WTC11 (cell line): ENCODE data around the gene SGCD.

Experiments
- ATF3 ChIP-seq: sonication (generic); formaldehyde crosslinking; conservative IDR thresholded peaks from 2 replicates; pipeline ENCODE4 v1.8.1; 2022; ENCODE audit warnings: mild to moderate bottlenecking, missing genetic modification reagents
- CTCF ChIP-seq: fragments of 200-600 bp; IDR thresholded peaks from 2 replicates; pipeline ENCODE4 v1.8.0; 2022; ENCODE audit warnings: antibody characterized with exemption
- EMX1 ChIP-seq: fragments of 250-450 bp; sonication (Bioruptor Pico); IDR thresholded peaks from 2 replicates; pipeline ENCODE4 v1.8.0; 2021; ENCODE audit warnings: mild to moderate bottlenecking
- FOXP1 ChIP-seq: sonication (generic); formaldehyde crosslinking; IDR thresholded peaks from 2 replicates; pipeline ENCODE4 v1.8.0; 2022; ENCODE audit warnings: missing genetic modification reagents, mild to moderate bottlenecking, moderate library complexity, borderline replicate concordance
- NFYB ChIP-seq: sonication (generic); formaldehyde crosslinking; conservative IDR thresholded peaks from 2 replicates; pipeline ENCODE4 v1.8.0; 2022; ENCODE audit warnings: low read depth, missing genetic modification reagents
- USF2 ChIP-seq: sonication (generic); formaldehyde crosslinking; IDR thresholded peaks from 2 replicates; pipeline ENCODE4 v1.8.1; 2023; ENCODE audit warnings: mild to moderate bottlenecking, missing genetic modification reagents, moderate library complexity
- TF ChIP-seq, protein P1 (sequence below): sonication (generic); formaldehyde crosslinking; IDR thresholded peaks from 2 replicates; pipeline ENCODE4 v1.8.1; 2022; ENCODE audit warnings: low read depth, mild to moderate bottlenecking, moderate library complexity, missing genetic modification reagents, borderline replicate concordance

DNA sequence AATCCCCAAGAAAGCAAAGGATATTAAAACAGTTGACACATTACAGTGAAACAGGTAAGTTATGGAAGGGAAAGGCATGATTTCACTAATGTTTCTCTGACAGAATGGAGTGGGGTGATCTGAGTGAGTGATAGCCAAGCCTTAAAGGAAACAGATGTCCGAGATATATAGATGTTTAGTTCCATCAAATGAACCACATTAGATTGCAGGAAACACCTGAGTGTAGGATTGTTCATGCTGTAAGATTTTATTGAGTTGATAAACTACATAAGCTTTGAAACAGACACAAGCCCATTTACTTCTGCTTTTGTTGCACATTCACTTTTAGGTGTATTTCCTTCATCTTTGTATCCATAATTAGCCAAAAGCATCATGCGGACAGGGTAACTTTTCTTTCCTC is 356.0 kb downstream of the SGCD start:
- TF ChIP-seq CTCF (no peak), ATF3 (no peak), FOXP1 (CRISPR knock-in tag) (no peak), EMX1 (no peak), NFYB (no peak), USF2 (no peak)
- TF ChIP-seq, protein P1, sequence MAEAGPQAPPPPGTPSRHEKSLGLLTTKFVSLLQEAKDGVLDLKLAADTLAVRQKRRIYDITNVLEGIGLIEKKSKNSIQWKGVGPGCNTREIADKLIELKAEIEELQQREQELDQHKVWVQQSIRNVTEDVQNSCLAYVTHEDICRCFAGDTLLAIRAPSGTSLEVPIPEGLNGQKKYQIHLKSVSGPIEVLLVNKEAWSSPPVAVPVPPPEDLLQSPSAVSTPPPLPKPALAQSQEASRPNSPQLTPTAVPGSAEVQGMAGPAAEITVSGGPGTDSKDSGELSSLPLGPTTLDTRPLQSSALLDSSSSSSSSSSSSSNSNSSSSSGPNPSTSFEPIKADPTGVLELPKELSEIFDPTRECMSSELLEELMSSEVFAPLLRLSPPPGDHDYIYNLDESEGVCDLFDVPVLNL = no peak
